ENCODE measurements around the gene RGS7. TPM values are rescaled to one million over a fixed set of nuclear protein-coding genes. Genes with fewer than 3 reads are reported as not detected.

RGS7 gene
- total and polyA plus RNA-seq, 2 of the 4 experiments (the other 2 are of a cell fraction), result 0.58 to 0.72 TPM

DNA sequence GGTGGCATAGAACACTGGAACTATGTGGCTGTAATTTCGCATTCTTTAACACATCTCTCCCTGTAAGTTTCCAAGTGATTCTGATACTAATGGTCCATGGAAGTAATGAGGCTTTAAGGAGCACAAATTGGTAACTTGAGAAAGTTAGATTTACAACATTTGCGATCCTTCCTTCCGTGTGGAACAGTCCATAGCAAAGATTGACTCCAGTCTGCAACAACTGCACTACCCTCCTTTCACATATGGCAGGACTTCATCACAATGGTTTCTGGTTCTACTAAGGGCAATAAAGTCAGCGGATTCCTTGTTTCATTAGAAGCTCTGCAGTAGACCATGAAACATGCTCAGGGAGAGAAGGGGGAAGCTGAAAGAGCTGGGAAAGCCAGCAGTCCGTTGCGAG lies 261.2 kb downstream of the RGS7 start:
- H2AK5ac ChIP-seq (ENCODE audit: low read depth, low read length), result no peak overlapping the region
- H3K9me1 ChIP-seq (ENCODE audit: insufficient read depth, low read length), result no peaks in the 10 kb centered on the region
- H2BK15ac ChIP-seq (ENCODE audit: low read depth, low read length), result no peak overlapping the region
- H3K18ac ChIP-seq (ENCODE audit: low read depth, low read length), result no peak overlapping the region
- no peak overlapping the region for H2BK20ac ChIP-seq (ENCODE audit: low read depth, low read length)
- H4K20me1 ChIP-seq (ENCODE audit: insufficient read depth, low read length), result no peaks in the 10 kb centered on the region
- H3K14ac ChIP-seq (replicated peaks; ENCODE audit: low read depth, low read length), result no peak overlapping the region
- DNase-seq (no peak), ATAC-seq (ENCODE audit: low read depth) (no peak)
- no CpG with 5 or more reads among the region's 6 CpGs for WGBS, 2 experiments (ENCODE audit: extremely low coverage in 2 of 2, insufficient read length in 1 of 2)
- no peak overlapping the region for H4K5ac ChIP-seq (ENCODE audit: low read depth, low read length)
- no peak overlapping the region for H3K4me3 ChIP-seq (ENCODE audit: insufficient read depth, low read depth, low read length)
- no peak overlapping the region for H3K9ac ChIP-seq (ENCODE audit: low read depth, low read length)
- no peak overlapping the region for H3K4ac ChIP-seq (ENCODE audit: low read depth, low read length)
- H3K79me1 ChIP-seq (ENCODE audit: low read depth in 1 of 2, low read length in 2 of 2), result no peaks in the 10 kb centered on the region
- no peak overlapping the region for H3K4me2 ChIP-seq (ENCODE audit: low read depth, low read length)
- BruUV-seq (replicated peaks), result no TSS peak
- ChIA-PET CTCF (no interaction called here), POLR2A (ENCODE audit: unreplicated experiment) (no interaction called here)
- no peak overlapping the region for H4K8ac ChIP-seq (ENCODE audit: low read depth in 2 of 2, low read length in 2 of 2)
- no peak overlapping the region for H2BK120ac ChIP-seq (ENCODE audit: low read depth, low read length)
- no peak overlapping the region for H2AFZ ChIP-seq (replicated peaks; ENCODE audit: low read length, poor library complexity)
- H3K4me1 ChIP-seq (ENCODE audit: control insufficient read depth, insufficient read depth, low read length), result no peaks in the 10 kb centered on the region
- no peak overlapping the region for H3K27ac ChIP-seq (ENCODE audit: insufficient read depth, low read length)
- no peaks in the 10 kb centered on the region for H3K36me3 ChIP-seq (ENCODE audit: control insufficient read depth, insufficient read depth, low read length)
- TF ChIP-seq, protein P1, sequence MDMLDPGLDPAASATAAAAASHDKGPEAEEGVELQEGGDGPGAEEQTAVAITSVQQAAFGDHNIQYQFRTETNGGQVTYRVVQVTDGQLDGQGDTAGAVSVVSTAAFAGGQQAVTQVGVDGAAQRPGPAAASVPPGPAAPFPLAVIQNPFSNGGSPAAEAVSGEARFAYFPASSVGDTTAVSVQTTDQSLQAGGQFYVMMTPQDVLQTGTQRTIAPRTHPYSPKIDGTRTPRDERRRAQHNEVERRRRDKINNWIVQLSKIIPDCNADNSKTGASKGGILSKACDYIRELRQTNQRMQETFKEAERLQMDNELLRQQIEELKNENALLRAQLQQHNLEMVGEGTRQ (IDR thresholded peaks at IDR 0.05; ENCODE audit: low read depth, low read length), result no peak
- TF ChIP-seq MXI1 (IDR thresholded peaks at IDR 0.05; ENCODE audit: borderline replicate concordance, low read depth, low read length), result no peak
- TF ChIP-seq, protein P2, sequence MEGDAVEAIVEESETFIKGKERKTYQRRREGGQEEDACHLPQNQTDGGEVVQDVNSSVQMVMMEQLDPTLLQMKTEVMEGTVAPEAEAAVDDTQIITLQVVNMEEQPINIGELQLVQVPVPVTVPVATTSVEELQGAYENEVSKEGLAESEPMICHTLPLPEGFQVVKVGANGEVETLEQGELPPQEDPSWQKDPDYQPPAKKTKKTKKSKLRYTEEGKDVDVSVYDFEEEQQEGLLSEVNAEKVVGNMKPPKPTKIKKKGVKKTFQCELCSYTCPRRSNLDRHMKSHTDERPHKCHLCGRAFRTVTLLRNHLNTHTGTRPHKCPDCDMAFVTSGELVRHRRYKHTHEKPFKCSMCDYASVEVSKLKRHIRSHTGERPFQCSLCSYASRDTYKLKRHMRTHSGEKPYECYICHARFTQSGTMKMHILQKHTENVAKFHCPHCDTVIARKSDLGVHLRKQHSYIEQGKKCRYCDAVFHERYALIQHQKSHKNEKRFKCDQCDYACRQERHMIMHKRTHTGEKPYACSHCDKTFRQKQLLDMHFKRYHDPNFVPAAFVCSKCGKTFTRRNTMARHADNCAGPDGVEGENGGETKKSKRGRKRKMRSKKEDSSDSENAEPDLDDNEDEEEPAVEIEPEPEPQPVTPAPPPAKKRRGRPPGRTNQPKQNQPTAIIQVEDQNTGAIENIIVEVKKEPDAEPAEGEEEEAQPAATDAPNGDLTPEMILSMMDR (conservative IDR thresholded peaks at IDR 0.05; ENCODE audit: low read depth, low read length), result no peak
- no peak for TF ChIP-seq MAFK (IDR thresholded peaks at IDR 0.05; ENCODE audit: low read depth, low read length)
- TF ChIP-seq, protein P3, sequence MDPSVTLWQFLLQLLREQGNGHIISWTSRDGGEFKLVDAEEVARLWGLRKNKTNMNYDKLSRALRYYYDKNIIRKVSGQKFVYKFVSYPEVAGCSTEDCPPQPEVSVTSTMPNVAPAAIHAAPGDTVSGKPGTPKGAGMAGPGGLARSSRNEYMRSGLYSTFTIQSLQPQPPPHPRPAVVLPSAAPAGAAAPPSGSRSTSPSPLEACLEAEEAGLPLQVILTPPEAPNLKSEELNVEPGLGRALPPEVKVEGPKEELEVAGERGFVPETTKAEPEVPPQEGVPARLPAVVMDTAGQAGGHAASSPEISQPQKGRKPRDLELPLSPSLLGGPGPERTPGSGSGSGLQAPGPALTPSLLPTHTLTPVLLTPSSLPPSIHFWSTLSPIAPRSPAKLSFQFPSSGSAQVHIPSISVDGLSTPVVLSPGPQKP (IDR thresholded peaks at IDR 0.05; ENCODE audit: borderline replicate concordance, low read depth, low read length), result no peak
- no peak for TF ChIP-seq RCOR1 (IDR thresholded peaks at IDR 0.05; ENCODE audit: insufficient replicate concordance, low read length)
- TF ChIP-seq RAD21 (IDR thresholded peaks at IDR 0.05; ENCODE audit: low read length), result no peak
- no peak for TF ChIP-seq FOS (IDR thresholded peaks at IDR 0.05; ENCODE audit: low read depth, low read length)
- no peak for TF ChIP-seq CHD1 (IDR thresholded peaks at IDR 0.05; ENCODE audit: low read depth, low read length)
- no peak for TF ChIP-seq CEBPB (IDR thresholded peaks at IDR 0.05; ENCODE audit: low read depth, low read length)
- TF ChIP-seq NFE2L2 (IDR thresholded peaks at IDR 0.05; ENCODE audit: low read depth, low read length), result no peak
- H3K9me3 ChIP-seq (ENCODE audit: control insufficient read depth, insufficient read depth, low read length), result peaks cover 7% of the 10 kb centered on the region
- H4K91ac ChIP-seq (ENCODE audit: insufficient read depth, low read depth, low read length), result no peak overlapping the region
- no peak overlapping the region for H2AK9ac ChIP-seq (replicated peaks; ENCODE audit: low read depth, low read length, poor library complexity)
- no peak overlapping the region for H3K23ac ChIP-seq (ENCODE audit: low read depth, low read length)
- intact Hi-C loops (cut with micrococcal nuclease) (no loop called here), dilution Hi-C loops (cut with HindIII; ENCODE audit: low sequenced_read_pairs, unreplicated experiment) (no loop called here), in situ Hi-C loops (cut with MboI; ENCODE audit: low sequenced_read_pairs) (no loop called here)
- no peaks in the 10 kb centered on the region for H3K27me3 ChIP-seq (ENCODE audit: control insufficient read depth, insufficient read depth, low read length)
- no peak overlapping the region for H3K56ac ChIP-seq (ENCODE audit: extremely low read depth, insufficient read depth, low read length)
- no peak overlapping the region for H2BK5ac ChIP-seq (ENCODE audit: low read depth, low read length, poor library complexity, severe bottlenecking)

All from IMR-90 (cell line).